GM18909 (cell line): Measurements from ENCODE around the gene TMEM131L.
"Not testable (repeated sequence)": the region's sequence is repeated elsewhere in the genome, so short reads cannot be mapped to it uniquely, and the experiment has no call there.

Experiments
- ATAC-seq: cut with Tn5 transposase; IDR thresholded peaks from one replicate; pipeline ENCODE4 v1.9.1; 2021; ENCODE audit warnings: mild to moderate bottlenecking; ENCODE audit not compliant: unreplicated experiment, poor library complexity

TMEM131L gene

DNA sequence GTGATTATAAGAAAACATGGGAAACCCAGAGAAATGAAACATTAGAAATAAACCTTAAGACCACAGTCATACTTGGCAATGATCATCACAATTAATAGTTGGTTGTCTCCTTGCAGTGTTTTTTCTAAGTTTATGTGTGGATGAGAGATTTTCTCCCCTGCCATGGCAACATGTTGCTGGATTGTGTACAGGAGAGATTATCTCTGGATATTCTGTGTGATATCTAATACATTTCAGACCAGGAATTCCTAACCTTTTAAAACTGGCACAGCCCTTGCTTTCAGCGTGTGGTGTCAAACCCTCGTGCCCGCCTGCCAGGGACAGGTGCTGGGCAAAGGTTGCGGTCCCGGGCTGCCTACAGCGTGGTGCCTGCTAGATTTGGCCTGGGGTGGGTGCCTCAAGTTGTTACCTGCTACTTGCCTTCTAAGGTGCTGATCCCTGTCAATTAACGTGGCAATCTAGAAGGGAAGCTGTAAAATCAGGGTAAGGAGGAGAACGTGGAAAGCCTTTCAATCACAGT lies 100.5 kb downstream of the TMEM131L start:
- ATAC-seq, result no peak

GRCh38 chr4:153567660-153568059 lies 101.5 kb downstream of the TMEM131L start:
- ATAC-seq, result not testable (repeated sequence)

GRCh38 chr4:153570228-153570973 lies 104.2 kb downstream of the TMEM131L start:
- peak; percentile 60 for ATAC-seq

DNA sequence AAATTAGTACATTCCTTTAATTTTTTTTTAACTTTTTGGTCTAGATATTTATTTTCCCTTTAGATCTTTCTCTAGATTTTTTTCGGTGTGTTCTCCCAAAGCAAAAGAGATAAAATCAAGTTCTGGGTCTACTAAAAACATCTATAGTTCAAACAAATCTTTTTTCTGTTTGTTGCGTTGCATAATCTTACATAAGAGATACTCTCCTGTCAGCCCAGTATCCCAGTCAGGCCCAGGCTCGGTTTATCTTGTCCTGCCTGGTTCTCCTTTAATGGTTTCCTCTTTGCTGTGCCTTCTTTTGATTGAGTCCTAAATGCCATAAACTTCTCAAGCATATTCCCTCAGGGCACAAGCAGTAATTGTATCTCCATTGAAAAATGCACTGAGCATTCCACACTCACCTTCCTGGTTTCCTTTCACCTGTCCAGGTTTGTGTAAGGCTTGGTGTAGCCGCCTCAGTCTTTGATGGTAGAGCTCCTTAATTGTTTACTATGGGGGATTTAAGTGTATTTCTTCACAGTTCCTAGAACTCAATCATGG lies 104.9 kb downstream of the TMEM131L start:
- no peak for ATAC-seq

GRCh38 chr4:153572609-153573008 lies 106.4 kb downstream of the TMEM131L start:
- no peak for ATAC-seq

DNA sequence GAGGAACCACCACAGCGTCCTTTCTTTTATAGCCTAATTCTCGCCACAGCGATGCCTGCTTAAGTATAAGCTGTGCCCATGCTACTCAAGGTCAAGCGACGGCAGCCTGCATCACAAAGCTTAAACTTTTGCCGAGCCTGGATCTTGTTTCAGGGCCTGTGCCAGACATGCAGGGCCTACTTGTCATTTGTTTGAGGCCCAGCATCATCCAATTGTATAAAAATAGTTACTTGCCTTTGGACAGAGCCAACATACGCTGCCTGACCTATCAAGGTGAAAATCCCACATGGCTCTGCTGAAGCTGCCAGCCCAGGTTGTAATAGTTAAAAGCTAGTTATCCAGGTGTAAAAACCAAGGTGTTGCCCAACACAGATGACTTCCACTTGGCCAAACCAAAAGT lies 107.1 kb downstream of the TMEM131L start:
- no peak for ATAC-seq

DNA sequence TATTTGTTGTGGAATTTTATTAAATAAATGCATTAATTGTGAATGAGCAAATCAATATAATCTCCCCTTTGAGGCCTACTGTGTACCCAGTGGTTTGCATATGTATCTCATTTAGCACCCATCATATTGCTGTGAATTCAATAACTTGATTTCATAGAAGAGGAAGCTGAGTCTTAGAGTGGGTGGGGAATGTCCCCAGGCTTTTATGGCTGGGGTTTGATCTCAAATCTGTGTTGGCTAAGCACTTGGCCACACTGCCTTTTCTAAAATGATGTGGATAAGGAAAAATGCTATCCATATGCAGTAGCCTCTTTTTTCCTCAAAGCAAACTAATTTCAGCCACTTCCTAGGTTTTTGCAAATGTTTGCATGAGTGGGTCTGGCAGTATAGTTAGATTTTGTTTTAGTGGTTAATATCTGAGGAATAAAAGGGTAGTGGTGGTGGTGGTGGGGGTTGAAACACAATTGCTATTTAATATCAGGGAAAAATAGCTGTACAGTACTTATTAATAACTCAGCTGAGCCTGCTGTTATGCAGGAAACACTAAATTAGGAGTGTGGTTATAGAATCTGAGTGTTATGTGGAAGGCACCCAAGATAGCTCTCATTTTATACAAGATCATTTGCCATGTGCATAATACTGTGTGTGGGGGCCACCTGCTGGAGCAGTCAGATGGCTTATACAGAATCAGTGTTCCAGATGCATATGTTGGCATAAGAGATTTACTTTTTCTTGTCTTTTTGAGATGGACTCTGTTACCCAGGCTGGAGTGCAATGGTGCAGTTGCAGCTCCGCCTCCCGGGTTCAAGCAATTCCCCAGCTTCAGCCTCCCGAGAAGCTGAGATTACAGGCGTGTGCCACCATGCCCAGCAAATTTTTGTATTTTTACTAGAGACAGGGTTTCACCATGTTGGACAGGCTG lies 108.0 kb downstream of the TMEM131L start:
- peak; percentile 69 for ATAC-seq

DNA sequence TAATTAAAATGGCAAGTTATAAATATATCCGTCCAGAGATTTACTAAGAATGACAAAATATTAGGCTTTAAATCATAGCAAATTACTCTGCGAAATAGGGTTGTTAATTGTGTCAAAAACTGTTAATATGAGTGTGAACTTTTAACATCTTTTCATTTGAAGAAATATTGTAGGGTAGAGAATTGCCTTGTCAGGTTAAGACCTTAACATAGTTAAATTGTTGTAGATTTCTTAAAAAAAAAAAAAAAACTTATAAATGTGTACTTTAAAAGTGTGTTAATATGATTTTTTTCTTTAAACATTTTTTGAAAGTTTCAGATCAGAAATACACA lies 110.2 kb downstream of the TMEM131L start:
- ATAC-seq, result no peak

DNA sequence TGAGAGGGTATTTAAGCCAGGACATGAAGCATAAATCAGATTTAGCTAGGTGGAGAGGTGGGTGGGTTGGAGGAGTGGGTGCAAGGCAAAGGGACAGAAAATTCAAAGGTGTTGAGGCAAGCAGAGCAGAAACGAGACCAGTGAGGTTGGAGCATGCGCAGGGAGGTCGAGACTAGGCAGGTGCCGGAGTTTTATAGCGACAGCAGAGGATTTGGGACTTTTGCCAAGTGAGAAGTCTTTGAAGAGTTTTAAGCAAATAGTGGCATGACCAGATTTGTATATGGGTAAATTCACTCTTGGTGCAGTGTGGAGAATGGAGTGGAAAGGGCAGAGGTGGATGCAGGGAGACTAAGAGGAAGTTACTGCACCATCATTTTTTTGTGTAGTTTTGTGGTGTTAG lies 110.9 kb downstream of the TMEM131L start:
- no peak for ATAC-seq

DNA sequence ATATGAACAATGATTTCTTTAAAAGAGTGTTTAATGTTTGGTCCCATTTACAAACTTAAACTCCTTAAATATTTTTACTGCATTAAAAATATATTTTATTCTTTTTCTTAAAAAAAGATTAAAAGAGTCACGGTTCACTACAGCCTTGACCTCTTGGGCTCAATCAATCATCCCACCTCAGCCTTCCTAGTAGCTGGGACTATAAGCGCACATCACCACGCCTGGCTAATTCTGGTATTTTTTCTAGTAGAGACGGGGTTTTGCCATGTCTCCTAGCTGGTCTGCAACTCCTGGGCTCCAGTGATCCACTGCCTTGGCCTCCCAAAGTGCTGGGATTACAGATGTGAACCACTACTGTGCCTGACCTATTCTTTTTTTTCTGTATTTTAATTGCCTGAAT lies 113.2 kb downstream of the TMEM131L start:
- no peak for ATAC-seq

DNA sequence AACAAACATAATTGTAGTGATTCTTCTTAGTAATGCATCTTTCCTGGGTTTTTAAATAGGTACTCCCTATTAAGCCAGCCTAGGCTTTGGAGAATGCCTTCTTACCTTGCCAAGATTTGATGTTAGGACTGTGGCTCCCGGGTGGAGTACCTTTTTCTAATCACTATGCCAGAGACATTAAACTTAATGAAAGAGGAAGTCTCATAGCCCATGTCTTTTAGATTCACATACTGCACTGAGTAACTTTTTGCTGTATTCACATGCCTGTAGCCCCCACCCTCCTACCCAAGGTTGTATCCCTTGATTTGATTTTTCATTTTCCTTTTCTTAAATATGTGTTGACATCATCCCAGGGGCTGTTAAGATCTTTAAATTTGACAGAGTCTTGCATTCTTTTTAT lies 113.7 kb downstream of the TMEM131L start:
- ATAC-seq, result no peak

DNA sequence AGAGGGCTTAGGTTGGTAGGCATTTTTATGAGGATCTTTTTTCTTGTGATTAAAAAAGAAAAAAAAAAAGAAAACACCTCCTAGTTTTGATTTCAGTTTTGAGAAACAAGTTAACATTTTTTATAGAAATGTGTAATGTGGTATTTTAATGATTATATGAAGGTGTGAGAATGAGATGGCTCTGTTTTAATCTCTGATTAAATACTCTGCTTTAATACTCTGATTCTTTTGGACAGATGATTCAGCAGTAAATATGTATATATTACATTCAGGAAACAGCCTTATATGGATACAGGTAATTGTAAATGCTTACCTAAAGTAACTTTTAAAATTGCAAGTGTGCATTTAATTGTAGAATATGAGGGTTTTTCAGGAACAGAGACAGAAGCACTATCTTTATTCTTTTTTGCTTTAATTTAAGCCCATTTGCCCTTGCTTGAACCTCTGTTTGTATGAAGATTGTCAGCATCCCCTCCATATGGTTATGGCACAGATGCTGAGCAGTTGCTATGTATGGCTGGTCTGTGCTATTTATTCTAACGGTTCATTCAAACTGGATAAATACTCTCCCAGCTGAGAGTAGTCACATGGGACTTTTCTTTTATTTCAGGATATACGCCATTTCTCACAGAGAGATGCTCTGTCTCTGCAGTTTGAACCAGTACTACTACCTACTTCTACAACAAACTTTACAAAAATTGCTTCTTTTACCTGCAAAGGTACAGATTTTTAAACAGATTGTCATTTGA lies 117.0 kb downstream of the TMEM131L start:
- ATAC-seq, result no peak

GRCh38 chr4:153585026-153585425 lies 118.9 kb downstream of the TMEM131L start:
- ATAC-seq, result no peak

GRCh38 chr4:153589703-153590595 lies 123.8 kb downstream of the TMEM131L start:
- ATAC-seq, result no peak

DNA sequence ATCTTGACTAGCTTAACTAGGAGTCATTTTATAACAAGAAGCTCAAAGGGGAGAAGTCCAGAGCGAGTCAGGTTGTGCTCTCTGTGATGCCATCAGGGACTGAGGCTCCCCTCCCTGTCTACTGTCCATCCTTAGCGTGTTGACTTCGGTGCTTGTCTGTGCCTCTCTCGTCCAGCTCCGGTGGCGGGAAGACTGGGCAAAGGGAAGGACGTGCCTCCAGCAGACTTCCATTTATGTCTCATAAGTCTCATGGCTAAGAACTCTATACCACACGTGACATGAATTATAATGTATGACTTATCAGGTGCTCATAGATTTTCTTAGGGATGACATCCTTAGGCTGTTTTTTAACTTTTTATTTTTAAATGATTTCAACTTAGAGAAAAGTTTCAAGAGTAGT lies 125.3 kb downstream of the TMEM131L start:
- no peak for ATAC-seq

- no peak for ATAC-seq
These were observed 125.9 kb downstream of the TMEM131L start for GRCh38 chr4:153592064-153592463.

- no peak for ATAC-seq
These were observed 127.0 kb downstream of the TMEM131L start for GRCh38 chr4:153593161-153593560.

- ATAC-seq, result no peak
These were observed 128.1 kb downstream of the TMEM131L start for GRCh38 chr4:153594210-153594609.

GRCh38 chr4:153595894-153596601 lies 129.9 kb downstream of the TMEM131L start:
- no peak for ATAC-seq
